ENCODE results near the gene EPYC.

Gene EPYC

GRCh38 chr12:91004872-91005271 lies at the start of gene EPYC:
TSS of gene EPYC (minus strand) at chr12:91004972. CDS start at chr12:91002565, 2,407 bp downstream.
- no peak for DNase-seq

- DNase-seq: no peak
These were observed 49.4 kb upstream of the EPYC start for GRCh38 chr12:91053951-91054715.

- no peak for DNase-seq
These were observed 47.3 kb upstream of the EPYC start for GRCh38 chr12:91052026-91052425.

GRCh38 chr12:91044586-91044985 lies 39.8 kb upstream of the EPYC start:
- no peak for DNase-seq

GRCh38 chr12:91043408-91043807 lies 38.6 kb upstream of the EPYC start:
- no peak for DNase-seq

- DNase-seq: no peak
These were observed 35.5 kb upstream of the EPYC start for GRCh38 chr12:91040096-91040755.

- no peak for DNase-seq
These were observed 32.5 kb upstream of the EPYC start for GRCh38 chr12:91037276-91037675.

- no peak for DNase-seq
These were observed 28.5 kb upstream of the EPYC start for GRCh38 chr12:91033251-91033650.

- no peak for DNase-seq
These were observed 18.7 kb upstream of the EPYC start for GRCh38 chr12:91023326-91024004.

GRCh38 chr12:91021076-91021475 lies 16.3 kb upstream of the EPYC start:
- DNase-seq: no peak

- no peak for DNase-seq
These were observed 14.7 kb upstream of the EPYC start for GRCh38 chr12:91019455-91019854.

- no peak for DNase-seq
These were observed 12.9 kb upstream of the EPYC start for GRCh38 chr12:91017511-91018263.

GRCh38 chr12:91017043-91017442 lies 12.3 kb upstream of the EPYC start:
- DNase-seq: no peak

- no peak for DNase-seq
These were observed 4.7 kb upstream of the EPYC start for GRCh38 chr12:91009319-91009950.

GRCh38 chr12:91007531-91008290 lies 2.9 kb upstream of the EPYC start:
- DNase-seq: no peak

GRCh38 chr12:91003737-91004136 lies 1.0 kb downstream of the EPYC start:
- DNase-seq: no peak

GRCh38 chr12:91001306-91001705 lies 3.5 kb downstream of the EPYC start:
- DNase-seq: no peak

GRCh38 chr12:90999966-91000365 lies 4.8 kb downstream of the EPYC start:
- no peak for DNase-seq

- DNase-seq: no peak
These were observed 5.2 kb downstream of the EPYC start for GRCh38 chr12:90999527-90999926.

- DNase-seq: no peak
These were observed 9.8 kb downstream of the EPYC start for GRCh38 chr12:90995010-90995409.

GRCh38 chr12:90991952-90992465 lies 12.8 kb downstream of the EPYC start:
- no peak for DNase-seq

GRCh38 chr12:90990611-90991010 lies 14.2 kb downstream of the EPYC start:
- DNase-seq: no peak

Measured in hematopoietic multipotent progenitor cell treated with erythropoietin and hydrocortisone succinate and interleukin-3 and kit ligand, for 8 days (in vitro differentiated cells).